ENCODE results near the gene CCDC14.

GRCh38 chr3:123929325-123929724, 31.7 kb downstream of the CCDC14 start:
- no peak for TF ChIP-seq EZH2 (IDR thresholded peaks at IDR 0.05; ENCODE audit: borderline replicate concordance)
- no peak for TF ChIP-seq CTCF (IDR thresholded peaks at IDR 0.05; ENCODE audit: poor library complexity)
